ENCODE results near the gene FNIP2.
"Not testable (repeated sequence)": the region's sequence is repeated elsewhere in the genome, so short reads cannot be mapped to it uniquely, and the experiment has no call there.

The FNIP2 gene

DNA sequence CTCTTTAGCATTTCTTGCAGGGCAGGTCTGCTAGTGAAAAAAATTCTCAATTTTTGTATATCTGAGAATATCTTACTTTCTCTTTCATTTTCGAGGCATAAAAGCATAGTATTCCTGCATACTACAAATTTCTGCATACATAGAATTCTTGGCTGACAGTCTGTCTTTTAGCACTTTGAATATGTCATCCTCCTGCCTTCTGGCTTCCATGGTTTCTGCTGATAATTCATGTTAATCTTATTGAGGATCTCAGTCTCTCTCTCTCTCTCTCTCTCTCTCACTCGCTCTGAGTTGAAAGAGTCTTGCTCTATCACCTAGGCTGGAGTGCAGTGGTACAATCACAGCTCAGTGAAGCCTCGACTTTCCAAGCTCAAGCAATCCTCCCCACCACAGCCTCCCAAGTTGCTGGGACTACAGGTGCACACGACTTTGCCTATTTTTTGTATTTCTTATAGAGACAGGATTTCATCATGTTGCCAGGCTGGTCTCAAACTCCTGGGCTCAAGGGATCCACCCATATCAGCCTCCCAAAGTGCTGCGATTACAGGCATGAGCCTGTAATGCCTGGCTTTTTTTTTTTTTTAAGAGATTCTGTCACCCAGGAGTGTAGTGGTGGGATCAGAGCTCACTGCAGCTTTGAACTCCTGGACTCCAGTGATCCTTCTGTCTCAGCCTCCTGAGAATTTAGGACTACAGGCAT is 161.3 kb downstream of the FNIP2 start:
- DNase-seq = peak; percentile 4

DNA sequence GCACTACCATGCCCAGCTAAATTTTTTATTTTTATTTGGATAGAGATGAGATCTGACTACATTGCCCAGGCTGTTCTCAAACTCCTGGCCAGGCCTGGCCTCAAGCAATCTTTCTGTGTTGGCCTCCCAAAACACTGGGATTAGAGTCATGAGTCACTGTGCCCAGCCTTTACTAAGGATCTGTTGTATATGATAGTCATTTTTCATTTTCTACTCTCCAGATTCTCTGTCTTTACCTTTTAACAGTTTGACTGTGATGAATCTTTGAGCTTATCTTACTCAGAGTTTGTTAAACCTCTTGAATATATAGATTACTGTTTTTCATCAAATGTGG is 161.8 kb downstream of the FNIP2 start:
- DNase-seq = no peak

DNA sequence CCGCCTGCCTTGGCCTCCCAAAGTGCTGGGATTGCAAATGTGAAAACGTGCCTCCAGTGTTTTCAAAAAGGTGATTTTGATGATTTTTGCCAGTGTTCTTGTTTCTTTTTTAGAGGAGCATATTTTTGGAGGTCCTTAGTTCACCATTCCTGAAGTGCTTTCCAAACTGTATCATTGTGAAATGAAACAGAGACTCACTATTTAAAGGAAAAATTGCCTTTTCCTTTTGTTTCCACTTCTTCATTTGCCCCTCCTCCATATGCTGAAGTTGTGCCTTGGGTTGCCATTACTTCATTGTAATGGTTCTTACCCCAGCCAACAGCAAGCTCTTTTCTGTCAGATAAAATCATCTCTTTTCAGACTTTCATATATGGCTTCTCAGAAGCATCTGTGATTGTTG is 164.4 kb downstream of the FNIP2 start:
- DNase-seq = no peak

DNA sequence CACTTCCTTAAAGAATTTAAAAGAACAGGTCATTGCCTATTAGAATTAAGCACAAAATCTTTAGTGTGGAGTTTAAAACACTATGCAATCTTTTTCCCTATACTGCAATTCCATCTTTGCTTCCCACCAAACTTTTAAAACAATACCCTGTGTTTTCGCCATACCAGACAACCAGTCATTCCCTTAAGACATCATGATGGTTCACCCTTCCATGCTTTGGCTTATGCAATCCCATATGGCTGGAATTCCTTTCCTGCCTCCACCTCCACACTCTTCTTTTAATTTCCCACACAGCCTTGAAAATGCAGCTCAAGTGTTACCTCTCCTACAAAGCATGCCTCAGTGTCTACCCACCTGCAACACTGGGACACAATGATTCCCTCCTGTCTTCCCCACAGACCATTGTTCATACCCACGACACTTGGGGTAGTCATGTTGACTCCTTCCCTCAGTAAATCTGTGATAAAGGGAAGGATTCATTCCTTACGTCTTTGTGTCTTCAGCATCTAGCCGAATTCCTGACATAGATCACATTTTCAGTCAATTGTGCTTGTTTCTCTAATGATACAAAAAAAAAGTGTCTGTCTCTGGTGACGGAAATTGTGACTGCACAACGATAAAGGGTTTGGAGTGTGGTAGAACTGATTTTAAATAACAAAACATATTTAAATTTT is 166.3 kb downstream of the FNIP2 start:
- no peak for DNase-seq

DNA sequence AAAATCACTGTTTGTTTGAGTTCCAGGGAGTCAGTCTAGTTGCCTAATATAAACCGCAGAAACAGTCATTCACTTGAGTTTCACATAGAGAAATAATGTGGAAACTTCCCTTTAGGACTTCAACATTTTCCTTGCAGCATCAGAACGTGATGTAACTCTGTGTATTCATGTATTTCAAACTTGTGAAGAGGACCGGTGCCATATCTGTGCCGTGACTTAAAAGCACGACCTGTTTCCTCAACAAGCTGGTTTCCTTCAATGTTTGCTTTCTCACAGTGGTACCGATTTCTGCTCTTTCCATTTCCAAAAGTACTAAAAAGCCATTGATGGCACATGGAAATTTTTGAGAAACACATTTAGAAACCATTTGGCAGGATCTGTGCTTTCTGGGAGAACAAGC is 167.4 kb downstream of the FNIP2 start:
- no peak for DNase-seq

DNA sequence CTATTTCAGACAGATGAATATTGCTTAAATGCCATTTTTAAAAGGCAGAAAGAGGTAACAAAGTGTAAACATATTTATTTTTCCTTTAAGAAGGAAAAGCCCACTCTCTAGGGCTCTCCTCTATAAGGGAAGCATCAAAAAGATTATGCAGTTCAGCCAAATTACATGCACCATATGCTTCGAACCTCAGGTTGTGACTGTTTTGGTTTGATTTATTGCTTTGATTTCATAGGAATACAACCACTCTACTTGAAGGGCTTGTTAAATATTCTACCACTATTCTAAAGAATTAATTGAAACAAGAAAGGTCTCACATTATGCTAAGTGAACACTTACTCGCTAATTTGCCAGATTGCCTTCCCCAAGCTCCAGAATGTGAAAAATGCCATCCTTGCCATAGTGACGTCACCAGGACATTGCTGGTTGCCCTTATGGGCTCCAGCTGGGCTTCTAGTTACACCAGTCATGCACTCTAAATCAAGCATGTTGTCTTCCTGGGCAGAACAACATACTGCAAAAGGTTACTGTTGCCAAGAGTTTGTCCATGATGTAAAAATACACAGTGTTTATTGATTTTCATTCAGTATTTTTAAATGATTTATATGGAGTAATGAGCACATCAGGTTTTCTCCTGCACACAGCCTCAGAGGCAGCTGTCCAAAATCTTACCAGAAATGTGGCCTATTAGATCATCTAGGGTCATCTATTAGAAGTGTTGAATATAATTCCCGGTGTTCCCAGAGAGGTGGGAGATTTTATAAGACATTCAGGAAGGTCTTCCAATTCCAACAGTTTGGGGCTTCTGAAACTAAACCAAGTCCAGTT is 169.6 kb downstream of the FNIP2 start:
- no peak for DNase-seq

DNA sequence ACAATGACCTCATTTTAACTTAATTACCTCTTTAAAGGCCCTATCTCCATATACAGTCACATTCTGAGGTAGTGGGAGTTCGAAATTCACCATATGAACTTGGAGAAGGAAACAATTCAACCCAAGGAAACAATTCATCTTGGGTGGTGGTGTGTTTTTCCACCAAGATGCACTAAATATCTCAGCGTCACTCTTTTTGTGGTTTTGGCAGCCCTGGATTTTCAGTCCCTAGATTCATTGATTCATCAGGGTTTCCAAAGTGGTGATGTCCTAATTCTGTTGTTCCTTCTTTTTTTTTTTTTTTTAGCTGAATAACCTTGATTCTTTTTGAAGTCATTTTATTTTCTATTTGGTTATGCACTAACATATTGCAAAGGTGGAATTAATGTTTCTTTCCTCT is 171.4 kb downstream of the FNIP2 start:
- no peak for DNase-seq

DNA sequence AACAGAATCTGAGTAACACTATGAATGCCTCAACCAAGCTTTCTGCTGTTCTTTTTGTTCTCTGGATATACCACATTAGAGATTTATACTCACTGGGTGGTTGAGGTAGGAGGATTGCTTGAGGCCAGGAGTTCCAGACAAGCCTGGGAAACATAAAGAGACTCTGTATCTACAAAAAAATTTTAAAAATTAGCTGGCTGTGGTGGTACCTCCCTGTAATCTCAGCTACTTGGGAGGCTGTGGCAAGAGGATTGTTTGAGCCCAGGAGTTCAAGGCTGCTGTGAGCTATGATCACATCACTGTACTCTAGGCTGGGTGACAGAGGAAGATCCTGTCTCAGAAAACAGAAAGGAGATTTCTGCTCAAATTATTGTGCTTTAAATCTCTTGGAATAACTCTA is 172.5 kb downstream of the FNIP2 start:
- DNase-seq = no peak

DNA sequence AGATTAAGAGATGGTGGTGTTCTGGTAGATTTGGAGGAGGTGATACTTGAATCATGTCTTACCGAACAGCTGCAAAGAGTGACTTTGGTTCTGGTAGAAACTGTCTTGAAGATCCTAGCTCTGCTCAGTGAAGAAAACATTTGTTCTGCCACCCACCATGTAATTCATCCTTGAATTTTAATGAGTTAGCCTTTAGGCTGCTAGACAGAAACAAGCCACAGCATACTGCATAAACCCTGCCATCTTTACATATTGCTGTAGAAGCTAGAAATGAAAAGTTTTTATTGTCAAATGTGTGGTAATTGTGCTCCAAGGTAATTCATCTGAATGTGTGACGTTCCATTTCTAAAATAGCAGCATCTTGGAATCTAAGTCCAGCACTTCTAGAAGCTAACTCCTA is 173.1 kb downstream of the FNIP2 start:
- no peak for DNase-seq

DNA sequence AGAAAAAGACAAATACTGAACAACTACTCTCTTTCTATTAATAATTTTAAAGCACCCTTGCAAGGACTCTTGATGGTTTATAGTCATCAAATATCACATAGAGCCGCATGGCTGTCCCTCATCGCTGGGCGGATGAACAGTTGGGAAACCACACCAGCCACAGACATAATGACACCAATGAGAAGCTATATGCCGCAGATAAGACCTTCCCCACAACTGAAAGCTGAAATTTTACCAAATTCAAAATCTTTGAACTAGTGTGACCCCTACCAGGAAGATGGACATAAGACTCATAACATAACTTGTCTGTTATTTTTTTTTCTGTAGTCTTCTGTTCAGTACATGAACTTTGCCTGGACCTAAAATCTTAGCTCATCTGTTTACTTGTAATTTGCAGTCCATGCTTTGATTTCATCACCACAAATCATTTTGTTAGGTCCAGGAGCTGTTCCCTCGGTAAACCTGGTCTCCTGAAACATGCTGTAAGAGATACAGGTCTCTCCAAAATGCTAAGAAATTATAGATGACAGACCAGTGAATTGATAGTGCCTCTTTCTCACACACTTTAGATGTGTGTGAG is 176.8 kb downstream of the FNIP2 start:
- DNase-seq = no peak

DNA sequence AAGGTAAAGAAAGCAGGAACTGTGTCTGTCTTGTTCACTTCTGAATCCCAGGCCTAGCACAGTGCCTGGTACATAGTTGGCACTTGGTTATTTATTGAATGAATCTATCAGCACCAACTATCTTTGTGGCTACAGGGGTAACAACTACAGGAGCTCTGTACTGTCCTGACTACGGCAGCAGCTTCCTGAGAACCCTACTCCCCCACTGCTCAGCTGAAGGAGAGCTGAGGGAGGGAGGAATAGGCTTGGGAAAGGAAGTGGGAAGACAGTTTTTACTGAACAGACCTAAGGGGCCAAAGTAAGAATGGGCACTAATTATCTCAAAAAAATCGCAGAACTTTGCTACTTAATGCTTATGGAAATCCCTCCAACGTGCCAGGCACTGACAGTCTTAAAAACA is 178.0 kb downstream of the FNIP2 start:
- DNase-seq = no peak

DNA sequence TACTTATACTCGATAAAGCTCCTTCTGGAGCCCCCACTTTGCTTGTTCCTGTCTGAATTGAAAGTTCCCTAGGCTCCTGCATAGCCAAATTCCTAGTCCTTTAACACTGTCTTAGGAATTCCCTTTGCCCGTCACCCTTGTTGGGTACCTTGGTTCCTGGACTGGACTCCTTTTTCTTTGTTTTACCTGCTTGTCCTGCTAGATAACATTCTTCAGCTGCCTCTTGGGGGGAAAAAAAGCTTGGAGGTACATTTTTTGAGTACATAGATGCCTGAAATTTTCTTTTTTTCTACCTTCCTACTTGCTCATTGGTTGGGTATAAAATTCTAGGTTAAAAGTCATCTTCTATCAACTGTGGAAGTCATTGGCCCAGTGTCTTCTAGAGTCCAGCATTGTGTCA is 179.2 kb downstream of the FNIP2 start:
- DNase-seq = no peak

DNA sequence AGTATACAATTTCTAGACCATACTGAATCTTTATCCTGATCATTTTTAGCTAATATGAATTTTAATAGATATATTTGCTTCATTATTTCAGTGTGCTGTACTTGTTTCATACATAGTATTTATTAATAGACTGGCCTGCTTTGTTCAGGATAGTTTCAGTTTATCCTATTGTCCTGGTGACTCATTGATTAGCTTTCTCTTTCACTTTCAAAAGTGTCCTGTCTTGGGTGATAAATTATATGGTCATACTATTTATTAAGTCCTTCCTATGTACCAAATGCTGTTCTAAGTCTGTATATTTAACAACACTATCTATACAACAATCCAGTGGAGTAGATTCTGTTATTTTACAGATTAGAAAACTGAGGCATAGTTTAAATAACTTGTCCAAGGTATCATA is 180.3 kb downstream of the FNIP2 start:
- DNase-seq = peak; percentile 4

DNA sequence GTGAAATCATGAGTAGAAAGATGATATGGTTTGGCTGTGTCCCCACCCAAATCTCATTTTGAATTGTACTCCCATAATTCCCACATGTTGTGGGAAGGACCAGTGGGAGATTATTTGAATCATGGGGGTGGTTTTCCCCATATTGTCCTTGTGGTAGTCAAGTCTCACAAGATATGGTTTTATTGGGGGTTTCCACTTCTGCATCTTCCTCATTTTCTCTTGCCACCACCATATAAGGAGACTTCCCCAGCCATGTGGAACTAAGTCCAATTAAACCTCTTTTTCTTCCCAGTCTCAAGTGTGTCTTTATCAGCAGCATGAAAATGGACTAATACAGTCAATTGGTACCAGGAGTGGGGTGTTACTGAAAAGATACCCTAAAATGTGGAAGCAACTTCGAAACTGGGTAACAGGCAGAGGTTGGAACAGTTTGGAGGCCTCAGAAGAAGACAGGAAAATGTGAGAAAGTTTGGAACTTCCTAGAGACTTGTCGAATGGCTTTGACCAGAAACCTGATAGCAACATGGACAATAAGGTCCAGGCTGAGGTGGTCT is 183.5 kb downstream of the FNIP2 start:
- not testable (repeated sequence) for DNase-seq

DNA sequence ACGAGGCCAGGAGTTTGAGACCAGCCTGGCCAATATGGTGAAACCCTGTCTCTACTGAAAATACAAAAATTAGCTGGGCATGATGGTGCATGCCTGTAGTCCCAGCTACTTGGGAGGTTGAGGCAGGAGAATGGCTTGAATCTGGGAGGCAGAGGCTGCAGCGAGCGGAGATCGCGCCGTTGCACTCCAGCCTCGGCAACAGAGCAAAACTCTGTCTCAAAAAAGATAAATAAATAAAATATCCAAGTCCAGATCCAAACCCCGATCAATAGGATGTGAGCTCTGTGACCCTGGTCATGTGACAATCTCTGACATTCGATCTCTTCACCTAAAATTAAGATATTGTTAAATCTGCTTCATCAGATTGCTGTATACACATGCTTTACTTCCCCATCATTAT is 187.5 kb downstream of the FNIP2 start:
- not testable (repeated sequence) for DNase-seq

DNA sequence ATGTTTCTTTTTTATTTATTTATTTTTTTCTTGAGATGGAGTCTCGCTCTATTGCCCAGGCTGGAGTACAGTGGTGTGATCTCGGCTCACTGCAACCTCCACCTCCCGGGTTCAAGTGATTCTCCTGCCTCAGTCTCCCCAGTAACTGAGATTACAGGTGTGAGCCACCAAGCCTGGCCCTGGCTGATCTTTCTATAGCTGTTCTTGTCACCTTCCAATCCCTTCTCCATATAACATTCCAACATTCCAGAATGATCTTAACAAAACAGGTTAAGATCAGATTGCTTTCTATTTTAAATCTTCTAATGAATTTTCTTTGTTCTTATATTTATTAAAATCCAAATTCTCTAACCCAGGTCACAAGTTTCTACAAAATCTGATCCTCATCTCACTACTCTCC is 188.1 kb downstream of the FNIP2 start:
- DNase-seq = not testable (repeated sequence)

All from RPMI8226 (cell line).